Measurements from ENCODE around the gene PITX2. TPM values are rescaled to one million over a fixed set of nuclear protein-coding genes. Genes with fewer than 3 reads are reported as not detected.
A peak's percentile ranks its signal among the peaks of the same experiment; 100 is the strongest.

PITX2 gene
- total RNA-seq (2022), result 0.77 and 0.79 TPM in 2 replicates
- Bru-seq, nascent RNA, result percentile 10 among the genes with signal in this experiment
- percentile 9 among the genes with signal in this experiment for BruChase-seq, experiment 1, labeled RNA remaining after a 6-hour chase
- percentile 14 among the genes with signal in this experiment for BruChase-seq, experiment 2, labeled RNA remaining after a 2-hour chase
- long read RNA-seq, partial matches to known transcripts, result 0 of 1 reads
- long read RNA-seq, other reads (novel, unspliced or antisense), result 0 of 1 reads

DNA sequence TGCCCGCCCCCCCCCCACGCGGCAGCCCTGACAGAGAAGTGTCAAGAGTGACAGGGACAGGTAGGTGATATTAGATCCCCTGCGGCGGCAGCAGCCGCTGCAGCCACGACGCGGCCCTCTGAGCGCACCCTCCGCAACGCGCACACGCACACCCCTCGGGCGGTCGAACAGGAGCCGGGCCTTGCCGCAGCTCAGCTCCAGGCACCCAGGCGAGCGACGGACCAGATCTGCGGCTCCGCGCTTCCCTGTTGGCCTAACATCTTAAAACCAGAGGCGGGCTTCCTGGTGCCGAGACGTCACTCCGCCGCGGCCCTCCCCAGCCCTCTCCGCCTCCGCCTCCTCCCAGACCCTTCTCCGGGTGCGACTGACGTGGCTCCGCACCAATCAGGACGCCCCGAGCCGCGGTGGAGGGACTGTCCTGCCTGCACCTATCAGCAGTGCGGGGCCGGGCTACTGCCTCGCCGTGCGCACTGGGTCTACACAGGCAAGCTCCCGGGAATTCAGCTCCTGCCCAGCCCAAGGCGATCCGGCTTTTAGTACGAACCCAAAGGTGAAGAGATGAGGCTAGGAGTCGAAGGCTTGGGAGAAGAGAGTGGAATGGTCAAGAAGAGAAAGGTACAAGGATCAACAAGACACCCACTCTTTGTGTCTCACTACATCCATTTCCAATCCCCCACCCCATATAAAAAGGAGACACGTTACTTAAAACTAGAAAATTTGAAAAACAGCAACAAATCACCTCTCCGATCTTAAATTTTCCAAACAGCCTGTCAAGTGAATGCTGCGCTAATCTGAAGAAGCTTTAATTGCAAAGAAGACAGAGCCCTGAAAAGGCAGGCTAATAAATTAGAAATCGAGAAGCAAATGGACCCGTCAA, at the start of gene PITX2:
TSS of gene PITX2 (minus strand) at position 237 of the 877 bp plus-strand sequence. CDS start 617 bp downstream, outside the sequence.
- CTCF ChIA-PET, result interaction anchor here (0.6 to 1.6 kb wide), 5 partner anchors 9 to 1009 kb away, joined by 3 to 4 read pairs (median 3); no protein-coding TSS in a partner anchor
- POLR2A ChIA-PET, result interaction anchor here (0.6 to 1.3 kb wide), 3 partner anchors 44 to 396 kb away, joined by 3 to 4 read pairs (median 4); no protein-coding TSS in a partner anchor
- H3K27ac Mint-ChIP-seq (ENCODE audit: low read depth, unreplicated experiment), result no peak within 1 kb of the TSS
- H3K4me3 Mint-ChIP-seq (ENCODE audit: unreplicated experiment), result peak within 1 kb of the TSS; percentile 80
- intact Hi-C loops (cut with micrococcal nuclease), result no loop called here
- no peaks in the 10 kb centered on the region for H3K4me1 Mint-ChIP-seq (ENCODE audit: insufficient read depth, unreplicated experiment)
- peak; percentile 89 for DNase-seq (ENCODE audit: unreplicated experiment)
- peaks cover 7% of the 10 kb centered on the region for H3K36me3 Mint-ChIP-seq (ENCODE audit: insufficient read depth, unreplicated experiment)
- H3K9me3 Mint-ChIP-seq (ENCODE audit: unreplicated experiment), result peaks cover 8% of the 10 kb centered on the region
- peaks cover 51% of the 10 kb centered on the region for H3K27me3 Mint-ChIP-seq (ENCODE audit: insufficient read depth, unreplicated experiment)
- BruUV-seq (replicated peaks), result no TSS peak
- TF ChIP-seq, protein P1, sequence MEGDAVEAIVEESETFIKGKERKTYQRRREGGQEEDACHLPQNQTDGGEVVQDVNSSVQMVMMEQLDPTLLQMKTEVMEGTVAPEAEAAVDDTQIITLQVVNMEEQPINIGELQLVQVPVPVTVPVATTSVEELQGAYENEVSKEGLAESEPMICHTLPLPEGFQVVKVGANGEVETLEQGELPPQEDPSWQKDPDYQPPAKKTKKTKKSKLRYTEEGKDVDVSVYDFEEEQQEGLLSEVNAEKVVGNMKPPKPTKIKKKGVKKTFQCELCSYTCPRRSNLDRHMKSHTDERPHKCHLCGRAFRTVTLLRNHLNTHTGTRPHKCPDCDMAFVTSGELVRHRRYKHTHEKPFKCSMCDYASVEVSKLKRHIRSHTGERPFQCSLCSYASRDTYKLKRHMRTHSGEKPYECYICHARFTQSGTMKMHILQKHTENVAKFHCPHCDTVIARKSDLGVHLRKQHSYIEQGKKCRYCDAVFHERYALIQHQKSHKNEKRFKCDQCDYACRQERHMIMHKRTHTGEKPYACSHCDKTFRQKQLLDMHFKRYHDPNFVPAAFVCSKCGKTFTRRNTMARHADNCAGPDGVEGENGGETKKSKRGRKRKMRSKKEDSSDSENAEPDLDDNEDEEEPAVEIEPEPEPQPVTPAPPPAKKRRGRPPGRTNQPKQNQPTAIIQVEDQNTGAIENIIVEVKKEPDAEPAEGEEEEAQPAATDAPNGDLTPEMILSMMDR (IDR thresholded peaks at IDR 0.05; ENCODE audit: unreplicated experiment), result no peak

DNA sequence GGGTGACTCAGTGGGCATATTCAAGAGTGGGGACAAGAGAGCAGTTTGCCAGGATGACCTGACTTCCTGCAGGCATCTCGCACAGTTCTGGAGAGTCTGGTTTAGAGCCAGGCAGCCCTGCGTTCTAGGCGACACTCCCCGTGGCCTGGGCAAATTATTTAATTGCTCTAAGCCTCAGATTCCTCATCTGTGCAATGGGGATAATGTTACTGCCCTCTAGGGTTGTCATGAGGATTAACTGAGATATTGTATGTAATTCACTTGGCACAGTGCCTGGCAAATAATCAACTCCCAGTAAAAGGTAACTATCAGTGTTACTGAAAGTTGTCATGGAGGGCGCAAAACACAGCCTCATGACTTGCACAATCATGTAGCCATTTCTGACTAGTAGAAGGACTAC, 48.8 kb upstream of the PITX2 start:
- intact Hi-C loops (cut with micrococcal nuclease), result no loop called here
- CTCF ChIA-PET, result interaction anchor here (0.6 kb wide), 2 partner anchors 85 to 208 kb away, joined by 3 to 5 read pairs; no protein-coding TSS in a partner anchor
- Mint-ChIP-seq H3K27me3 (ENCODE audit: insufficient read depth, unreplicated experiment) (no peaks in the 10 kb centered on the region), H3K4me3 (ENCODE audit: unreplicated experiment) (no peak overlapping the region), H3K4me1 (ENCODE audit: insufficient read depth, unreplicated experiment) (peaks cover 6% of the 10 kb centered on the region), H3K9me3 (ENCODE audit: unreplicated experiment) (no peaks in the 10 kb centered on the region), H3K27ac (ENCODE audit: low read depth, unreplicated experiment) (no peak overlapping the region), H3K36me3 (ENCODE audit: insufficient read depth, unreplicated experiment) (no peaks in the 10 kb centered on the region)
- POLR2A ChIA-PET, result no interaction called here
- DNase-seq (ENCODE audit: unreplicated experiment), result no peak
- TF ChIP-seq, protein P1 (IDR thresholded peaks at IDR 0.05; ENCODE audit: unreplicated experiment), result no peak
- no TSS peak for BruUV-seq (replicated peaks)

DNA sequence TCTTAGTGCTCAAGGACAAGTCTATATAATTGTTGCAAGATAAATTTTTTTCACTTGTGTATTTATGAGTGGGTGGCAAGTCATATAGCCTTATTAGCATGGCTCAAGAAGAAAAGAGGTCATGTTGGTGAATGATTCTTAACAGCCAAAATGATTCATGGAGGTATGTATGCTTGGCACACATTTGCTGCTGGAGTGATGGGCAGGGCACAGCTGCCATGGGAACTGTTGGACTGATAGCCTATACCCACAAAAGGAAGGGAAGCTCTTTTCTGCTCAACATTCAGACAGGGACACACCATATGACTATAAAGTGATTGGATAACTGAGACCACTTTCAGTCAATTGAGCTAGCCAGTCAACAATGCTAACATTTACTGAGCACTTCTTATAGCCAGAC, 46.8 kb upstream of the PITX2 start:
- POLR2A ChIA-PET, result interaction anchor here (1.1 to 1.4 kb wide), 2 partner anchors 11 to 120 kb away, joined by 3 to 5 read pairs; no protein-coding TSS in a partner anchor
- H3K27ac Mint-ChIP-seq (ENCODE audit: low read depth, unreplicated experiment), result no peak overlapping the region
- BruUV-seq (replicated peaks), result no TSS peak
- CTCF ChIA-PET, result no interaction called here
- no peaks in the 10 kb centered on the region for H3K36me3 Mint-ChIP-seq (ENCODE audit: insufficient read depth, unreplicated experiment)
- no peak overlapping the region for H3K4me3 Mint-ChIP-seq (ENCODE audit: unreplicated experiment)
- no peaks in the 10 kb centered on the region for H3K9me3 Mint-ChIP-seq (ENCODE audit: unreplicated experiment)
- H3K27me3 Mint-ChIP-seq (ENCODE audit: insufficient read depth, unreplicated experiment), result no peaks in the 10 kb centered on the region
- TF ChIP-seq, protein P1 (IDR thresholded peaks at IDR 0.05; ENCODE audit: unreplicated experiment), result no peak
- H3K4me1 Mint-ChIP-seq (ENCODE audit: insufficient read depth, unreplicated experiment), result peaks cover 6% of the 10 kb centered on the region
- peak; percentile 34 for DNase-seq (ENCODE audit: unreplicated experiment)
- intact Hi-C loops (cut with micrococcal nuclease), result no loop called here

Measured in MCF 10A (cell line).